ENCODE measurements around the gene CD4. TPM values are rescaled to one million over a fixed set of nuclear protein-coding genes. Genes with fewer than 3 reads are reported as not detected.
A peak's percentile ranks its signal among the peaks of the same experiment; 100 is the strongest.

CD4 gene
- total and polyA plus RNA-seq, 4 donors: 15.9 to 44.8 (median 32.0) TPM

DNA sequence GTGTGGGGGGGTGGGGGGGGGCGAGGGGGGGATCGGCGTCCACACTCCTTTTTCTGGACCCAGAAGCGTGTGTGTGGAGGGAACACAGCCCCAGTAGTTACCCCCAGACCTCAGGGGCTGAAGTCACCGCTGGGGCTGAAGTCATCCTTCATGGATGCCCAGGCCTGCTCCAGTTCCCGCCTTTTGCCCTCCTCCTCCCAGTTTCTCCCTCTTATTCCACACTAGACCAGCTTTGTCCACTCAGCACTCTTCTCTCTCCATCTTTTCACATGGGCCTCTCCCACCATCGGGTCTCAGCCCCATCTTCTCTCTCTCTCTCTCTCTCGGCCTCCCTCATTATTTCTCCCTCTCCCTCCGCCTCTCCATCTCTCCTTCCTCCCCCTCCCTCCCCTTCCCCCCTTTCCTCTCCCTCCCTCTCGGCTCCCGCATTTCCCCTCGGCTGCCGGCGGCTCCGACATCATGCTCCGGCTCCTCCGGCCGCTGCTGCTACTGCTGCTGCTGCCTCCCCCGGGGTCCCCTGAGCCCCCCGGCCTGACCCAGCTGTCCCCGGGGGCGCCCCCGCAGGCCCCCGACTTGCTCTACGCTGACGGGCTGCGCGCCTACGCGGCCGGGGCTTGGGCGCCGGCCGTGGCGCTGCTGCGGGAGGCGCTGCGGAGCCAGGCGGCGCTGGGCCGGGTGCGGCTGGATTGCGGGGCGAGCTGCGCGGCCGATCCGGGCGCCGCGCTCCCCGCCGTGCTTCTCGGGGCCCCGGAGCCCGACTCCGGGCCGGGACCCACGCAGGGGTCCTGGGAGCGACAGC is 38.9 kb downstream of the CD4 start, which contains the start of gene P3H3:
Gene P3H3, plus strand, starts transcription at position 426 of the 799 bp plus-strand sequence. Its CDS starts 34 bp downstream, at position 460.
- peak within 1 kb of the TSS in 2 of 3 donors; percentile 53 to 62 for H3K4me3 ChIP-seq (ENCODE audit: low read depth in 1 of 3, low read length in 3 of 3)
- H3K9me3 ChIP-seq (ENCODE audit: control insufficient read depth in 4 of 4, low read length in 3 of 4): no peaks in the 10 kb centered on the region
- no peak for DNase-seq (ENCODE audit: low spot score)
- 2% methylated on average over 60 of the region's 60 CpGs for WGBS
- H3K4me1 ChIP-seq (ENCODE audit: control insufficient read depth in 4 of 4, insufficient read depth in 4 of 4, low read length in 3 of 4): peaks cover 5 to 18% (median 12%) of the 10 kb centered on the region in 4 donors
- H3K36me3 ChIP-seq (ENCODE audit: control insufficient read depth in 4 of 4, insufficient read depth in 3 of 4, low read depth in 1 of 4, low read length in 3 of 4): no peaks in the 10 kb centered on the region
- no peak within 1 kb of the TSS for H3K9ac ChIP-seq (ENCODE audit: low read depth in 1 of 2, low read length in 2 of 2)
- H3K27me3 ChIP-seq (ENCODE audit: control insufficient read depth in 4 of 4, insufficient read depth in 4 of 4, low read length in 3 of 4): peaks cover 0 to 2% (median 0%) of the 10 kb centered on the region in 4 donors
- H3K27ac ChIP-seq (ENCODE audit: low read depth in 1 of 2, low read length in 2 of 2): no peak within 1 kb of the TSS
- TF ChIP-seq TAF1 (conservative IDR thresholded peaks at IDR 0.05) (no peak), RXRA (IDR thresholded peaks at IDR 0.05) (no peak), NR2F2 (IDR thresholded peaks at IDR 0.05) (no peak), EGR1 (IDR thresholded peaks at IDR 0.05; ENCODE audit: low read depth in 2 of 2) (no peak), HNF4G (IDR thresholded peaks at IDR 0.05) (no peak)

DNA sequence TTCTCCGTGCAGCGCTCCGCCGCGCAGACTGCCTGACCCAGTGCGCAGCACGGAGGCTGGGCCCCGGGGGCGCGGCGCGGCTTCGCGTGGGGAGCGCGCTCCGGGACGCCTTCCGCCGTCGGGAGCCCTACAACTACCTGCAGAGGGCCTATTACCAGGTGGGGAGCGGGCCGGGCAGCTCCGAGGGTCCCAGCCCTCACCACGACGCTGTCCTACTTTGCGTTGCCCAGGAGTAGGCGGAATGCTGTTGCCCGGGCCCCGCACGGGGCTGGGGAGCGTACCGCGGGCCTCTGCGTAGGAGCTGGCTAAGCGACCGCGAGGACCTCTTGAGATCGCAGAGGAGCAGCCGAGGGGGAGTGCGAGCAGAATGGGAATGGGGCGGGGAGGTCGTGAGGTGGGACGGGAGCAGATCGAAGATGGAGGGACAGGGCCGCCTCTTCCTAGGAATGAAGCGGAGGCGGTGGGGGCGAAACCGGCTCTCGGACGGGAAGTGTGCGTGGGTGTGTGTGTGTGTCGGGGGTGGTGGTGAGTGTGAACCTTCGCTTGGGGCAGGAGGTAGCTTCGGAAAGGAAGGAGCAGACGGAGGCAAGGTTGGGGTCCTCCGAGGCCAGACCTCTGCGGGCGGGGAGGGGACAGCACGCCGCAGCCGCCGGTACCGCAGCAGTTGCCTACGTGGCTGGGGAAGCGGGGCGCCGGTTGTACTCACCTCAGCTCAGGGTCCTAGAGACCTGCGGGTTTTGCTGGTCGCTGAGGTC is 39.6 kb downstream of the CD4 start:
- Histone ChIP-seq H3K9ac (ENCODE audit: low read depth in 1 of 2, low read length in 2 of 2) (no peak overlapping the region), H3K4me1 (ENCODE audit: control insufficient read depth in 4 of 4, insufficient read depth in 4 of 4, low read length in 3 of 4) (peaks cover 5 to 18% (median 12%) of the 10 kb centered on the region in 4 donors), H3K9me3 (ENCODE audit: control insufficient read depth in 4 of 4, low read length in 3 of 4) (no peaks in the 10 kb centered on the region), H3K27ac (ENCODE audit: low read depth in 1 of 2, low read length in 2 of 2) (no peak overlapping the region), H3K27me3 (ENCODE audit: control insufficient read depth in 4 of 4, insufficient read depth in 4 of 4, low read length in 3 of 4) (peaks cover 0 to 2% (median 0%) of the 10 kb centered on the region in 4 donors), H3K36me3 (ENCODE audit: control insufficient read depth in 4 of 4, insufficient read depth in 3 of 4, low read depth in 1 of 4, low read length in 3 of 4) (no peaks in the 10 kb centered on the region), H3K4me3 (ENCODE audit: low read depth in 1 of 3, low read length in 3 of 3) (peak overlapping the region in 2 of 3 donors; percentile 53 to 62)
- TF ChIP-seq, protein P1, sequence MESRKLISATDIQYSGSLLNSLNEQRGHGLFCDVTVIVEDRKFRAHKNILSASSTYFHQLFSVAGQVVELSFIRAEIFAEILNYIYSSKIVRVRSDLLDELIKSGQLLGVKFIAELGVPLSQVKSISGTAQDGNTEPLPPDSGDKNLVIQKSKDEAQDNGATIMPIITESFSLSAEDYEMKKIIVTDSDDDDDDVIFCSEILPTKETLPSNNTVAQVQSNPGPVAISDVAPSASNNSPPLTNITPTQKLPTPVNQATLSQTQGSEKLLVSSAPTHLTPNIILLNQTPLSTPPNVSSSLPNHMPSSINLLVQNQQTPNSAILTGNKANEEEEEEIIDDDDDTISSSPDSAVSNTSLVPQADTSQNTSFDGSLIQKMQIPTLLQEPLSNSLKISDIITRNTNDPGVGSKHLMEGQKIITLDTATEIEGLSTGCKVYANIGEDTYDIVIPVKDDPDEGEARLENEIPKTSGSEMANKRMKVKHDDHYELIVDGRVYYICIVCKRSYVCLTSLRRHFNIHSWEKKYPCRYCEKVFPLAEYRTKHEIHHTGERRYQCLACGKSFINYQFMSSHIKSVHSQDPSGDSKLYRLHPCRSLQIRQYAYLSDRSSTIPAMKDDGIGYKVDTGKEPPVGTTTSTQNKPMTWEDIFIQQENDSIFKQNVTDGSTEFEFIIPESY (IDR thresholded peaks at IDR 0.05): no peak
- TF ChIP-seq NR2F2 (IDR thresholded peaks at IDR 0.05) (no peak), SP1 (IDR thresholded peaks at IDR 0.05) (no peak)
- 6% methylated on average over 71 of the region's 71 CpGs for WGBS
- no peak for DNase-seq (ENCODE audit: low spot score)

DNA sequence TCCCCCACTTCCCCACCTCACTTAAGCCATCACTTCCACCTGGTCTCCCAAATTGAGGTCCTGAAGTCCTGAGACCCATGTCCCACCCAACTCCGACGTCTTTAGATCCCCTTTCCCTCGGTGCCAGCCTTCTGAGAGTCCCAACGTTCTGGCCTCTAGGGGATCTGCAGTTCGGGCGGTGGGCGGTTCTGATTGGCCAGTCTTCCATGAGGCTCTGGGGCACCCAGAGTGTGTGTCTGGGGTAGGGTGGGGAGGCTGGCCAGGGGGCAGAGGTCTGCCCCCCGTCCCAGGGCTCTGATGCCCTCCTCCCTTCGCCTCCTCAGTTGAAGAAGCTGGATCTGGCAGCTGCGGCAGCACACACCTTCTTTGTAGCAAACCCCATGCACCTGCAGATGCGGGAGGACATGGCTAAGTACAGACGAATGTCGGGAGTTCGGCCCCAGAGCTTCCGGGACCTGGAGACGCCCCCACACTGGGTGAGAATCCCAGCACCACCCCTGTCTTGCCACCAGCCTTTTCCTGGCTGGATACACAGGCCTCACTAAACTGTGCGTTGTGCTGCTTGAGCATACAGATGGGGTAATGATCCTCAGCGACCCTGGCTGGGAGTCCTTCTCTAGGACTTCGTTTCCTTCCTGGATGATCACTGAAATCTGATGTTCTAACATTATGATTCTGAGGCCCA is 40.4 kb downstream of the CD4 start:
- no peaks in the 10 kb centered on the region for H3K36me3 ChIP-seq (ENCODE audit: control insufficient read depth in 4 of 4, insufficient read depth in 3 of 4, low read depth in 1 of 4, low read length in 3 of 4)
- 71% methylated on average over 19 of the region's 19 CpGs for WGBS
- peak overlapping the region in 1 of 3 donors; percentile 62 for H3K4me3 ChIP-seq (ENCODE audit: low read depth in 1 of 3, low read length in 3 of 3)
- peaks cover 5 to 18% (median 12%) of the 10 kb centered on the region in 4 donors for H3K4me1 ChIP-seq (ENCODE audit: control insufficient read depth in 4 of 4, insufficient read depth in 4 of 4, low read length in 3 of 4)
- H3K9me3 ChIP-seq (ENCODE audit: control insufficient read depth in 4 of 4, low read length in 3 of 4): no peaks in the 10 kb centered on the region
- H3K27ac ChIP-seq (ENCODE audit: low read depth in 1 of 2, low read length in 2 of 2): no peak overlapping the region
- DNase-seq (ENCODE audit: low spot score): no peak
- H3K27me3 ChIP-seq (ENCODE audit: control insufficient read depth in 4 of 4, insufficient read depth in 4 of 4, low read length in 3 of 4): peaks cover 0 to 2% (median 0%) of the 10 kb centered on the region in 4 donors
- no peak overlapping the region for H3K9ac ChIP-seq (ENCODE audit: low read depth in 1 of 2, low read length in 2 of 2)
- no peak for TF ChIP-seq FOXA1 (IDR thresholded peaks at IDR 0.05)
- TF ChIP-seq JUND (IDR thresholded peaks at IDR 0.05): no peak
- TF ChIP-seq, protein P2, sequence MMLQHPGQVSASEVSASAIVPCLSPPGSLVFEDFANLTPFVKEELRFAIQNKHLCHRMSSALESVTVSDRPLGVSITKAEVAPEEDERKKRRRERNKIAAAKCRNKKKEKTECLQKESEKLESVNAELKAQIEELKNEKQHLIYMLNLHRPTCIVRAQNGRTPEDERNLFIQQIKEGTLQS (IDR thresholded peaks at IDR 0.05): no peak
- TF ChIP-seq HNF4G (IDR thresholded peaks at IDR 0.05): no peak
- TF ChIP-seq RXRA (IDR thresholded peaks at IDR 0.05): no peak
- no peak for TF ChIP-seq NR2F2 (IDR thresholded peaks at IDR 0.05)
- TF ChIP-seq YY1 (IDR thresholded peaks at IDR 0.05): no peak
- no peak for TF ChIP-seq FOXA2 (IDR thresholded peaks at IDR 0.05)
- TF ChIP-seq SP1 (IDR thresholded peaks at IDR 0.05): no peak
- no peak for TF ChIP-seq HNF4A (conservative IDR thresholded peaks at IDR 0.05)
- TF ChIP-seq REST (IDR thresholded peaks at IDR 0.05): no peak
- TF ChIP-seq, protein P3, sequence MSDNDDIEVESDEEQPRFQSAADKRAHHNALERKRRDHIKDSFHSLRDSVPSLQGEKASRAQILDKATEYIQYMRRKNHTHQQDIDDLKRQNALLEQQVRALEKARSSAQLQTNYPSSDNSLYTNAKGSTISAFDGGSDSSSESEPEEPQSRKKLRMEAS (IDR thresholded peaks at IDR 0.05): no peak
- TF ChIP-seq CTCF (IDR thresholded peaks at IDR 0.05; ENCODE audit: low read depth, low read length, missing input control): no peak

Data from liver (tissue), 9 donors.